Mesenchymal stem cell (in vitro differentiated cells and primary cell): ENCODE measurements around the gene TOMM40L.

Experiments used
- DNase-seq: peaks from one replicate; pipeline ENCODE4 v3.0.0-alpha.2; 2013
- H2AFZ ChIP-seq: one replicate; pipeline ENCODE4 v1.6.1; 2013; ENCODE audit warnings: low read depth, mild to moderate bottlenecking, control low read depth, inconsistent platforms, low read length, moderate library complexity
- H2AK5ac ChIP-seq: 2 replicates; pipeline ENCODE4 v1.6.1; 2013; ENCODE audit warnings: low read length, moderate library complexity, mild to moderate bottlenecking, inconsistent platforms; ENCODE audit not compliant: severe bottlenecking
- H2BK120ac ChIP-seq: one replicate; pipeline ENCODE4 v1.6.1; 2013; ENCODE audit warnings: low read depth, mild to moderate bottlenecking, inconsistent platforms, low read length, moderate library complexity
- H2BK12ac ChIP-seq, 2 experiments: one replicate each; pipeline ENCODE4 v1.6.1; 2013; ENCODE audit warnings: inconsistent platforms in 2 of 2, low read length in 2 of 2, mild to moderate bottlenecking in 2 of 2, moderate library complexity in 2 of 2, control low read depth in 1 of 2
- H2BK15ac ChIP-seq: one replicate; pipeline ENCODE4 v1.6.1; 2013; ENCODE audit warnings: mild to moderate bottlenecking, low read depth, inconsistent platforms; ENCODE audit not compliant: poor library complexity, severe bottlenecking
- H2BK5ac ChIP-seq: 2 replicates; pipeline ENCODE4 v1.6.1; 2013; ENCODE audit warnings: low read depth, mild to moderate bottlenecking, low read length, control low read depth, inconsistent platforms; ENCODE audit not compliant: poor library complexity, severe bottlenecking
- H3K14ac ChIP-seq, 2 experiments: one replicate each; pipeline ENCODE4 v1.6.1; 2013; ENCODE audit warnings: inconsistent platforms in 2 of 2, low read length in 2 of 2, control low read depth in 1 of 2, mild to moderate bottlenecking in 1 of 2, moderate library complexity in 1 of 2
- H3K18ac ChIP-seq, 2 experiments: one replicate each; pipeline ENCODE4 v1.6.1; 2013; ENCODE audit warnings: inconsistent platforms in 2 of 2, low read length in 2 of 2, control low read depth in 1 of 2, low read depth in 1 of 2, mild to moderate bottlenecking in 1 of 2
- H3K23ac ChIP-seq, 2 experiments: one replicate each; pipeline ENCODE4 v1.6.1; 2013; ENCODE audit warnings: inconsistent platforms in 2 of 2, low read length in 2 of 2, mild to moderate bottlenecking in 2 of 2, moderate library complexity in 2 of 2, control low read depth in 1 of 2
- H3K27ac ChIP-seq: 2 replicates; pipeline ENCODE4 v1.5.1; 2013; ENCODE audit warnings: mild to moderate bottlenecking, moderate library complexity, low read length, control low read depth, inconsistent platforms; ENCODE audit not compliant: poor library complexity, severe bottlenecking
- H3K27me3 ChIP-seq, 2 experiments: 2 replicates each; pipeline versions ENCODE4 v1.6.1 to v1.7.0; 2013; ENCODE audit warnings: low read length in 2 of 2, mild to moderate bottlenecking in 2 of 2, moderate library complexity in 2 of 2, control low read depth in 1 of 2, inconsistent platforms in 1 of 2; ENCODE audit not compliant: control insufficient read depth in 1 of 2, insufficient read depth in 1 of 2
- H3K36me3 ChIP-seq, 2 experiments: 2 replicates each; pipeline versions ENCODE4 v1.6.1 to v1.7.0; 2013; ENCODE audit warnings: low read length in 2 of 2, control low read depth in 1 of 2, inconsistent platforms in 1 of 2, low read depth in 1 of 2, mild to moderate bottlenecking in 1 of 2; ENCODE audit not compliant: insufficient read depth in 2 of 2, control insufficient read depth in 1 of 2
- H3K4ac ChIP-seq, 2 experiments: one replicate each; pipeline ENCODE4 v1.6.1; 2013; ENCODE audit warnings: inconsistent platforms in 2 of 2, low read length in 2 of 2, mild to moderate bottlenecking in 2 of 2, moderate library complexity in 2 of 2, control low read depth in 1 of 2, low read depth in 1 of 2
- H3K4me1 ChIP-seq: 2 replicates; pipeline ENCODE4 v1.6.1; 2013; ENCODE audit warnings: low read depth, low read length, control low read depth; ENCODE audit not compliant: control insufficient read depth, insufficient read depth
- H3K4me2 ChIP-seq: 2 replicates; pipeline ENCODE4 v1.6.1; 2013; ENCODE audit warnings: low read length, mild to moderate bottlenecking, inconsistent platforms; ENCODE audit not compliant: poor library complexity, severe bottlenecking
- H3K4me3 ChIP-seq, 2 experiments: 2 replicates each; pipeline versions ENCODE4 v1.5.1 to v1.7.0; 2013; ENCODE audit warnings: low read length in 2 of 2, mild to moderate bottlenecking in 2 of 2, control low read depth in 1 of 2, low read depth in 1 of 2; ENCODE audit not compliant: insufficient read depth in 1 of 2
- H3K79me1 ChIP-seq: replicated peaks from 2 replicates; pipeline ENCODE4 v1.6.1; 2013; ENCODE audit warnings: mild to moderate bottlenecking, control low read depth, low read length, inconsistent platforms; ENCODE audit not compliant: poor library complexity, severe bottlenecking
- H3K9ac ChIP-seq: 2 replicates; pipeline ENCODE4 v1.7.0; 2013; ENCODE audit warnings: mild to moderate bottlenecking, low read length, moderate library complexity
- H3K9me3 ChIP-seq: 2 replicates; pipeline ENCODE4 v1.7.0; 2013; ENCODE audit warnings: mild to moderate bottlenecking, low read length; ENCODE audit not compliant: control insufficient read depth
- H4K8ac ChIP-seq: one replicate; pipeline ENCODE4 v1.6.1; 2013; ENCODE audit warnings: inconsistent platforms, mild to moderate bottlenecking, low read length, moderate library complexity
- H4K91ac ChIP-seq: one replicate; pipeline ENCODE4 v1.6.1; 2013; ENCODE audit warnings: mild to moderate bottlenecking, low read length, inconsistent platforms
- WGBS: methylation state at CpG from one replicate; pipeline ENCODE4 v1.1.7; 2013; ENCODE audit warnings: mixed read lengths; 5-methylcytosine and 5-hydroxymethylcytosine counted together

TOMM40L gene

DNA sequence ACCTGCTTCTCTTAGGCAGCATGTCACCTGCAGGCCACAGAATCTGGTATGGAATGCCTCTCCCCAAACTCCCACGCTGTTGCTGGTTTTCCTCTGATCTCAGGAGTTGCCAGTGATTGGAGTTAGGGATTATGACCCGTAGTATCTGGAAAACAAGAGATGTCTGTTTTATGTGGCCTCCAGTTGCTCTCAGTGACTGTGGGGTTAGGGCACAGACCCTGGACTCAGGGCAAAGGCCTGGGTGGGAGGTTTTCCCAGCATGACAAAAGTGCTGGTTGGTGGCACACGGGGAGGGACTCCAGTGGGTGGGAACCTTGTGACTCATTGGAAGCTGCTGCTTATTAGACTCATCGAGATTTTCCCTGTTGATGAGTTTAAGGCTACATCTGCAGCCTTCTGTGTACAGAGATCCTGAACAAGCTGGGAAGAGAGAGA is 12.2 kb downstream of the TOMM40L start, which contains the start of gene NR1I3:
Gene NR1I3 (minus strand): TSS at position 165 of the 435 bp plus-strand sequence. CDS start 1,638 bp downstream, outside the sequence.
- no peak within 1 kb of the TSS for H3K9ac ChIP-seq
- no peak within 1 kb of the TSS for H3K18ac ChIP-seq
- no peak within 1 kb of the TSS for H3K4me2 ChIP-seq
- H3K27ac ChIP-seq, result no peak within 1 kb of the TSS
- H3K23ac ChIP-seq, result no peak within 1 kb of the TSS
- H3K4me1 ChIP-seq, result no peaks in the 10 kb centered on the region
- H2AK5ac ChIP-seq, result no peak within 1 kb of the TSS
- no peak within 1 kb of the TSS for H2BK12ac ChIP-seq
- no peak within 1 kb of the TSS for H2BK5ac ChIP-seq
- H3K27me3 ChIP-seq, result peaks cover 5 to 16% of the 10 kb centered on the region in 2 experiments
- H3K36me3 ChIP-seq, result no peaks in the 10 kb centered on the region
- DNase-seq, result no peak
- no peak within 1 kb of the TSS for H3K4ac ChIP-seq
- WGBS, result 64% methylated on average over 4 of the region's 4 CpGs
- no peaks in the 10 kb centered on the region for H3K79me1 ChIP-seq
- no peak within 1 kb of the TSS for H2BK120ac ChIP-seq
- H3K14ac ChIP-seq, result no peak within 1 kb of the TSS
- H2BK15ac ChIP-seq, result no peak within 1 kb of the TSS
- H3K9me3 ChIP-seq, result no peaks in the 10 kb centered on the region
- H4K8ac ChIP-seq, result no peak within 1 kb of the TSS
- H3K4me3 ChIP-seq, result no peak within 1 kb of the TSS
- no peak within 1 kb of the TSS for H2AFZ ChIP-seq
- H4K91ac ChIP-seq, result no peak within 1 kb of the TSS

DNA sequence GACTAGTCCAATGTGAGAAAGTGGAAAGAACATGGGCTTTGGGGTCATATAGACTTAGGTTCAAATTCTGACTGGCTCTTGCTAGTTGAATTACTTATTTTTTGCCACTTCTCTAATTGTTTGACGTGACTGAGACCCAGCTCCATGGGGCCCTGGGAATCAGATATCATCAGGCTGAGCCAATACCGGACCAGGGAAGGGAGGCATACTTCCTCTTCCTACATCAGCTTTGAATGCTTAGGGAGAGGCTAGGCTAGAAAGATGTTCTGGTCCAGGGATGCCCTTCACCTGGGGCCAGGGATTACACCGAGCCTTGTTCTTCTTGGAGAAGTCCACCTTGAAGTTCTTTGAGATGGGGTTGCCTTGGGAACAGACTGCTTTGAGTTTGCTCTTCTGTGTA is 15.8 kb downstream of the TOMM40L start:
- H3K23ac ChIP-seq, result no peak overlapping the region
- H3K36me3 ChIP-seq, result no peaks in the 10 kb centered on the region
- no peak overlapping the region for H2BK120ac ChIP-seq
- WGBS, result 71% methylated on average over 3 of the region's 3 CpGs
- H3K9me3 ChIP-seq, result no peaks in the 10 kb centered on the region
- no peak overlapping the region for H2AK5ac ChIP-seq
- H2AFZ ChIP-seq, result no peak overlapping the region
- no peak overlapping the region for H3K14ac ChIP-seq
- H3K9ac ChIP-seq, result no peak overlapping the region
- H4K8ac ChIP-seq, result no peak overlapping the region
- H3K4ac ChIP-seq, result no peak overlapping the region
- no peak overlapping the region for H2BK5ac ChIP-seq
- DNase-seq, result no peak
- H3K4me3 ChIP-seq, result no peak overlapping the region
- H3K27me3 ChIP-seq, result peaks cover 0 to 9% of the 10 kb centered on the region in 2 experiments
- no peak overlapping the region for H3K27ac ChIP-seq
- H3K4me1 ChIP-seq, result no peaks in the 10 kb centered on the region
- no peak overlapping the region for H4K91ac ChIP-seq
- no peaks in the 10 kb centered on the region for H3K79me1 ChIP-seq
- no peak overlapping the region for H3K4me2 ChIP-seq
- H3K18ac ChIP-seq, result no peak overlapping the region
- no peak overlapping the region for H2BK12ac ChIP-seq
- no peak overlapping the region for H2BK15ac ChIP-seq

DNA sequence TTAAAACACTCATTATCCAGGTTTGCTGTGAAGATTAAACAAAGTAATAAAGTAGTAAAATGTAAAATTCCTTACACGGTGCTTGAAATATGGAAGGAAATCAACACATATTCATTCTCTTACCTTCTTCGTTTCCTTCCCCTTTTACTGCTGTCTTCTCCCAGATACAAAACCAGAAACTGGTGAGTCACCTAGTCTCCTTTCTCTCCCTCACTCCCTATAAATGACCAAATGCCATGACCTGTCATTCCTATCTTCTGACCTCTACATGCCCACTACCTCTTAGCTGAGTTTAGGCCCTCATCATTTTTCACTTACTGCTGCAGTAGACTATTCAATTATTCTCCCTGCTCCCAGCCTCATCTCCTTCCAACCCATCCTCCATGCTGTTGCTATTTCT is 16.5 kb downstream of the TOMM40L start:
- H2BK5ac ChIP-seq, result no peak overlapping the region
- H3K4me1 ChIP-seq, result no peaks in the 10 kb centered on the region
- 65% methylated on average over 2 of the region's 2 CpGs for WGBS
- no peak overlapping the region for H3K23ac ChIP-seq
- H3K9ac ChIP-seq, result no peak overlapping the region
- no peak overlapping the region for H3K27ac ChIP-seq
- H2BK15ac ChIP-seq, result no peak overlapping the region
- H3K9me3 ChIP-seq, result no peaks in the 10 kb centered on the region
- peaks cover 0 to 9% of the 10 kb centered on the region in 2 experiments for H3K27me3 ChIP-seq
- H2AK5ac ChIP-seq, result no peak overlapping the region
- no peak overlapping the region for H4K91ac ChIP-seq
- no peak overlapping the region for H3K4me3 ChIP-seq
- no peak overlapping the region for H2BK120ac ChIP-seq
- no peak overlapping the region for H3K4ac ChIP-seq
- no peak overlapping the region for H3K14ac ChIP-seq
- no peaks in the 10 kb centered on the region for H3K79me1 ChIP-seq
- no peak for DNase-seq
- H3K18ac ChIP-seq, result no peak overlapping the region
- H3K36me3 ChIP-seq, result no peaks in the 10 kb centered on the region
- H3K4me2 ChIP-seq, result no peak overlapping the region
- no peak overlapping the region for H4K8ac ChIP-seq
- H2AFZ ChIP-seq, result no peak overlapping the region
- H2BK12ac ChIP-seq, result no peak overlapping the region

DNA sequence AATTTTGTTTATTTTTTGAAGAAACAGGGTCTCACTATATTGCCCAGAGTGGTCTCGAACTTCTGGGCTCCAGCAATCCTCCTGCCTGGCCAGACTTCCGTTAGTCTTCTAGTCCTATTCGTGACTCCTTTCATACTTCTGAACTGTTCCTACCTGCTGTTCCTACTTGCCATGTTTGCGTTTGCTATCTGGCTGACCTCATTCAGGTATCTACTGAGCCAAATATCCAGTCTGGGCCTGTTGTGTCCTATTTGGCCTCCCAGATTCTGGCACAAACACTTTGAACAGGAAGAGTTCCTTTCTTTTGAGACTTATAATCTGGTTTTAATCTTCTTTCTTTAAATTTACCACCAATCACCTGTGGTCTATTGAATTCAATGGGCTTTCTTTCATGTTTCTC is 19.0 kb downstream of the TOMM40L start:
- WGBS, result 87% methylated on average over 4 of the region's 4 CpGs
- Histone ChIP-seq H2BK5ac (no peak overlapping the region), H3K79me1 (no peaks in the 10 kb centered on the region), H3K4me2 (no peak overlapping the region), H3K27me3 (peaks cover 0 to 9% of the 10 kb centered on the region in 2 experiments), H3K4ac (no peak overlapping the region), H3K4me1 (no peaks in the 10 kb centered on the region), H3K36me3 (no peaks in the 10 kb centered on the region), H2BK12ac (no peak overlapping the region), H3K9ac (no peak overlapping the region), H3K18ac (no peak overlapping the region), H4K8ac (no peak overlapping the region), H3K27ac (no peak overlapping the region), H3K14ac (no peak overlapping the region), H3K9me3 (no peaks in the 10 kb centered on the region), H4K91ac (no peak overlapping the region), H3K23ac (no peak overlapping the region), H2BK15ac (no peak overlapping the region), H3K4me3 (no peak overlapping the region), H2AFZ (no peak overlapping the region), H2AK5ac (no peak overlapping the region), H2BK120ac (no peak overlapping the region)
- DNase-seq, result no peak
